ENCODE data around the gene SERPIND1.

DNA sequence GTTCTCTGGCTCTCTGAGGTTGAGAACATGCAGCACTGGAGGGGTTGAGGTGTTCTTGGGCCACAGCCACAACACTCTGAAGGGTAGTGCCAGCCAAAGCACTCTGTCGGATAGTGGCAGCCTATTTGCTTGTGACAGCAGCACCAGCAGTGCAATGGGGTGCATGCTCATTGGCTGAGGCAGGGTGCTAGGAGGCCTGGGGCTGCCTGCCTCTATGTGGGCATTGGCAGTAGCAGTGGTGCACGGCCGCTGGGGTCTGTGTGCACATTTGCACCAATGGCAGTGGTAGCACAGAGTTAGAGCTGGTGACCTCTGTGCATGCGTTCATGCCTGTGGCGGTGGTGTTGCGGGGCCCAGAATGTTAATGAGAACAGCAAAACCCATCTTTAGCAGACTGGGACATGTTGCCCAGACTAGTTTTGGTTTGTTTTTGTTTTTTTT, 59.3 kb downstream of the SERPIND1 start:
- TF ChIP-seq, protein P1, sequence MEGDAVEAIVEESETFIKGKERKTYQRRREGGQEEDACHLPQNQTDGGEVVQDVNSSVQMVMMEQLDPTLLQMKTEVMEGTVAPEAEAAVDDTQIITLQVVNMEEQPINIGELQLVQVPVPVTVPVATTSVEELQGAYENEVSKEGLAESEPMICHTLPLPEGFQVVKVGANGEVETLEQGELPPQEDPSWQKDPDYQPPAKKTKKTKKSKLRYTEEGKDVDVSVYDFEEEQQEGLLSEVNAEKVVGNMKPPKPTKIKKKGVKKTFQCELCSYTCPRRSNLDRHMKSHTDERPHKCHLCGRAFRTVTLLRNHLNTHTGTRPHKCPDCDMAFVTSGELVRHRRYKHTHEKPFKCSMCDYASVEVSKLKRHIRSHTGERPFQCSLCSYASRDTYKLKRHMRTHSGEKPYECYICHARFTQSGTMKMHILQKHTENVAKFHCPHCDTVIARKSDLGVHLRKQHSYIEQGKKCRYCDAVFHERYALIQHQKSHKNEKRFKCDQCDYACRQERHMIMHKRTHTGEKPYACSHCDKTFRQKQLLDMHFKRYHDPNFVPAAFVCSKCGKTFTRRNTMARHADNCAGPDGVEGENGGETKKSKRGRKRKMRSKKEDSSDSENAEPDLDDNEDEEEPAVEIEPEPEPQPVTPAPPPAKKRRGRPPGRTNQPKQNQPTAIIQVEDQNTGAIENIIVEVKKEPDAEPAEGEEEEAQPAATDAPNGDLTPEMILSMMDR (IDR thresholded peaks at IDR 0.05) = no peak
- no peak for TF ChIP-seq POLR2A (IDR thresholded peaks at IDR 0.05)

Data from heart left ventricle (tissue), 13 donors.